Activated T-cell treated with anti-CD3 and anti-CD28 coated beads, Interleukin-2, amount 50 U/mL, for 24 hours (primary cell): Measurements from ENCODE around the gene ZNHIT2.
A peak's percentile ranks its signal among the peaks of the same experiment; 100 is the strongest.

Experiments used
- DNase-seq: peaks from one replicate; pipeline ENCODE4 v3.0.0-alpha.2; 2020
- H3K27ac Mint-ChIP-seq: 2 replicates; pipeline ENCODE4 v1.8.0; 2020; ENCODE audit warnings: mild to moderate bottlenecking, mixed read lengths
- H3K27me3 Mint-ChIP-seq: 2 replicates; pipeline ENCODE4 v1.8.0; 2020; ENCODE audit warnings: mixed read lengths
- H3K36me3 Mint-ChIP-seq: 2 replicates; pipeline ENCODE4 v1.8.0; 2020; ENCODE audit warnings: low read depth, mixed read lengths
- H3K4me1 Mint-ChIP-seq: 2 replicates; pipeline ENCODE4 v1.8.0; 2020; ENCODE audit warnings: low read depth, mixed read lengths
- H3K4me3 Mint-ChIP-seq: 2 replicates; pipeline ENCODE4 v1.8.0; 2020; ENCODE audit warnings: mild to moderate bottlenecking, moderate library complexity, mixed read lengths
- H3K9me3 Mint-ChIP-seq: 2 replicates; pipeline ENCODE4 v1.8.0; 2020; ENCODE audit warnings: mixed read lengths

The ZNHIT2 gene

DNA sequence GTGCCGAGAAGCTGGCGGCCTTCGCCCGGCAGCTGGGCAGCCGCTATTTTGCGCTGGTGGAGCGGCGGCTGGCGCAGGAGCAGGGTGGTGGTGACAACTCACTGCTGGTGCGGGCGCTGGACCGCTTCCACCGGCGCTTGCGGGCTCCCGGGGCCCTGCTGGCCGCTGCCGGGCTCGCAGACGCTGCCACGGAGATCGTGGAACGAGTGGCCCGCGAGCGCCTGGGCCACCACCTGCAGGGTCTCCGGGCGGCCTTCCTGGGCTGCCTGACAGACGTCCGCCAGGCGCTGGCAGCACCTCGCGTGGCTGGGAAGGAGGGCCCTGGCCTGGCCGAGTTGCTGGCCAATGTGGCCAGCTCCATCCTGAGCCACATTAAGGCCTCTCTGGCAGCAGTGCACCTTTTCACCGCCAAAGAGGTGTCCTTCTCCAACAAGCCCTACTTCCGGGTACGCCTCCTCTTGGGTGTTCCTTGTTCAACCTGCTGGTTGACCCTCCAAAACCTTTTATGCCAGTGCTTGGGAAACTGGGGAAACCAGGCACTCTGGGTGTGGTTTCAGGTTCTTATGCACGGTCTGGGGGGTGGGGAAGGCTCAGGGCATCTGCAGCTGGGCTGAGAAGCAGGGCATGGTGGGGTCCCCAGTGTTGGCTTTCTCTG, 8.9 kb downstream of the ZNHIT2 start:
- H3K9me3 Mint-ChIP-seq, result no peaks in the 10 kb centered on the region
- no peaks in the 10 kb centered on the region for H3K27me3 Mint-ChIP-seq
- DNase-seq, result no peak
- peaks cover 66% of the 10 kb centered on the region for H3K36me3 Mint-ChIP-seq
- peaks cover 43% of the 10 kb centered on the region for H3K4me1 Mint-ChIP-seq
- no peak overlapping the region for H3K27ac Mint-ChIP-seq
- H3K4me3 Mint-ChIP-seq, result no peak overlapping the region

DNA sequence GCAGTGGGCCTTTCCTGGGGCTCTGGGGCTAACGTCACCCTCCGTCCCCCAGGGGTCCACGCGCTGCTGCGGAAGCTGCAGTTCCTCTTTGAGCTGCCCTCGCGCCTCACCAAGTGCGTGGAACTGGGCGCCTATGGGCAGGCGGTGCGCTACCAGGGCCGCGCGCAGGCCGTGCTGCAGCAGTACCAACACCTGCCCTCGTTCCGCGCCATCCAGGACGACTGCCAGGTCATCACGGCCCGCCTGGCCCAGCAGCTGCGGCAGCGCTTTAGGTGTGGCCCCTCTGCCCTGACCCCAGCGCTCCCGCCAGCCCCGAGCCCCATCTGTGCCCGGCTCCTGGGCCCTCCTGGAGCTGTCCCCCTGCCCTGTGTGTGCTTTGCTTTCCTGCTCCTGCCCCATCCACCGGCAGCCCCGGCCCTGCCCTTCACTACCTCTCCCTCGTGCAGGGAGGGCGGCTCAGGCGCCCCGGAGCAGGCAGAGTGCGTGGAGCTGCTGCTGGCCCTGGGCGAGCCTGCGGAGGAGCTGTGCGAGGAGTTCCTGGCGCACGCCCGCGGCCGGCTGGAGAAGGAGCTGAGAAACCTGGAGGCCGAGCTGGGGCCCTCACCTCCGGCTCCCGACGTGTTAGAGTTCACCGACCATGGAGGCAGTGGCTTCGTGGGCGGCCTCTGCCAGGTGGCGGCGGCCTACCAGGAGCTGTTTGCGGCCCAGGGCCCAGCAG, 9.6 kb downstream of the ZNHIT2 start:
- no peak overlapping the region for H3K27ac Mint-ChIP-seq
- H3K27me3 Mint-ChIP-seq, result no peaks in the 10 kb centered on the region
- H3K4me3 Mint-ChIP-seq, result no peak overlapping the region
- no peaks in the 10 kb centered on the region for H3K9me3 Mint-ChIP-seq
- H3K36me3 Mint-ChIP-seq, result peaks cover 72% of the 10 kb centered on the region
- DNase-seq, result no peak
- peaks cover 38% of the 10 kb centered on the region for H3K4me1 Mint-ChIP-seq

DNA sequence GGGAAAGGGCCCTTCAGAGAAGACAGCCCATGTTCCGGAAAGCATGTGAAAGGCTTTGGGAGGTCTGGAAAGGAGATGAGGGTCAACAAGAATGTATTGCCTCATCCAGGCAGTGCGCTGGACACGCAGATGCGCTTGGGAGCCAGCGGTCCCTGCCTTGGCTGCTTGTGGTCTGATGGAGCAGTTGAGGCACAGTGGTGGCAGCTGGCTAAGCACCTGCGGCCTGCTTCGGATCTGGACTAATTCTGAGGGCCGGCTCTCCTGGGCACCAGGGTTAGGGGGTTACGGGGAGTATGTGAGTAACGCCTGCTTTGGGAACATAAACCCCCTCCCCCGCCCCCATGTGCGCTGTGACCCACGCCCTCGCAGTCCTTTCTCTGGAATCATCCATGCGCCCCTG, 10.4 kb downstream of the ZNHIT2 start:
- Mint-ChIP-seq H3K27me3 (no peaks in the 10 kb centered on the region), H3K9me3 (no peaks in the 10 kb centered on the region), H3K4me1 (peaks cover 36% of the 10 kb centered on the region), H3K27ac (peak overlapping the region; percentile 16), H3K36me3 (peaks cover 80% of the 10 kb centered on the region), H3K4me3 (no peak overlapping the region)
- no peak for DNase-seq

GRCh38 chr11:65104628-65105027, 12.9 kb downstream of the ZNHIT2 start:
- DNase-seq, result no peak
- H3K36me3 Mint-ChIP-seq, result peaks cover 75% of the 10 kb centered on the region
- H3K9me3 Mint-ChIP-seq, result no peaks in the 10 kb centered on the region
- no peak overlapping the region for H3K4me3 Mint-ChIP-seq
- H3K4me1 Mint-ChIP-seq, result peaks cover 15% of the 10 kb centered on the region
- H3K27ac Mint-ChIP-seq, result peak overlapping the region; percentile 18
- H3K27me3 Mint-ChIP-seq, result no peaks in the 10 kb centered on the region

- H3K4me1 Mint-ChIP-seq, result peaks cover 19% of the 10 kb centered on the region
- peak overlapping the region; percentile 65 for H3K27ac Mint-ChIP-seq
- no peak for DNase-seq
- H3K27me3 Mint-ChIP-seq, result no peaks in the 10 kb centered on the region
- H3K4me3 Mint-ChIP-seq, result no peak overlapping the region
- H3K36me3 Mint-ChIP-seq, result peaks cover 74% of the 10 kb centered on the region
- H3K9me3 Mint-ChIP-seq, result no peaks in the 10 kb centered on the region
Observed at GRCh38 chr11:65103476-65103875, 14.0 kb downstream of the ZNHIT2 start.

DNA sequence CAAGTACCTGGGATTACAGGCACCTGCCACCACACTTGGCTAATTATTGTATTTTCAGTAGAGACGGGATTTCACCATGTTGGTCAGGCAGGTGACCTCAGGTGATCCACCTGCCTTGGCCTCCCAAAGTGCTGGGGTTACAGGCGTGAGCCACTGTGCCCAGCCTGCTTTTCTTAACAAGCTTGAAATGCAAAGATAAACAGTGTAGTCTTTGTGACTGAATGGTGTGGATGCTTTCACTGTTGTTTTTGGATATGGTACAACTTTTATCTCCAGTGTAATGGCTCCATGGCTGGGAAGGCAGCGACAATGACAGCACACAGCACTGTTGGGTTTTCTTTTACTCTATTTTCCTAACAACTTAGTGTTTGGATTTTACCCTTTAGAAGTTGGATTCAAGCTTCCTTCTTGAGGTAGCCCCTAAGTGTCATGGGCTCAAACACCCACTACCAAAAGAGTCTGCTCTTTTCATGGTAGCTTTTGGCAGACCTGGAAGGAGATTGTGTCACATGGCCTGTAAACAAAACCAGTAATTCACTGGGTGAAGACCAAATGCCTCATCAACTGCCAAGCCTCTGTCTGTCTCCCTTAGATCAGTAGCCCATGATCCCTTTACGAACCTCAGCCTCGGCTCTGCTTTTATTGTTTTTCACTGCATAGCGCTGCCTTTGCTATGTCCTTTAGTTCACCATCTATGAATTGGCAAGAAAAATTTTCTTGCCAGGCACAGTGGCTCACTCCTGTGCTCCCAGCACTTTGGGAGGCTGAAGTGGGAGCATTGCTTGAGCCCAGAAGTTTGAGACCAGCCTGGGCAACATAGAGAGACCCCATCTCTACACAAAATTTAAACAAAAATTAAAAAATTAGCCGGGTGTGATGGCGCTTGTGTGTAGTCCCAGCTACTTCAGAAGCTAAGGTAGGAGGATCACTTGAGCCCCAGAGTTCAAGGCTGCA, 15.1 kb downstream of the ZNHIT2 start:
- no peak overlapping the region for H3K4me3 Mint-ChIP-seq
- H3K36me3 Mint-ChIP-seq, result peaks cover 76% of the 10 kb centered on the region
- H3K9me3 Mint-ChIP-seq, result no peaks in the 10 kb centered on the region
- no peak for DNase-seq
- peak overlapping the region; percentile 18 for H3K27ac Mint-ChIP-seq
- peaks cover 24% of the 10 kb centered on the region for H3K4me1 Mint-ChIP-seq
- H3K27me3 Mint-ChIP-seq, result no peaks in the 10 kb centered on the region

- Mint-ChIP-seq H3K27me3 (no peaks in the 10 kb centered on the region), H3K27ac (no peak overlapping the region)
Observed at GRCh38 chr11:65100674-65101350, 16.7 kb downstream of the ZNHIT2 start.

DNA sequence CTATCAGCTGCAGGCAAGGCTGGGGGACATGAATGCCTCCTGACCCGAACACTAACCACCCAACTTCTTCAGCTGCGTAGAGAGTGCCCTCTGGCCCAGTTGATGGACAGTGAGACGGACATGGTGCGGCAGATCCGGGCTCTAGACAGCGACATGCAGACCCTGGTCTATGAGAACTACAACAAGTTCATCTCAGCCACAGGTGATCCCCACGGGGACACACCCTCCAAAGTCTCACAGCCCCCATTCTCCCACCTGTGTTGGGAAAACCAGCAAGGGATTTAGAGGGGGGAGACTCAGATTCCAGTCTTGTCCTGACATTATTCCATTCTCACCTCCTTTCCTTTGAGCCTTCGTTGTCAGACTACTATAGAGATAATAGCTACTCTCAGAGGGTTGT, 20.6 kb downstream of the ZNHIT2 start:
- H3K36me3 Mint-ChIP-seq, result peaks cover 36% of the 10 kb centered on the region
- peak overlapping the region; percentile 96 for H3K27ac Mint-ChIP-seq
- no peak for DNase-seq
- H3K4me3 Mint-ChIP-seq, result peak overlapping the region; percentile 92
- H3K27me3 Mint-ChIP-seq, result no peaks in the 10 kb centered on the region
- H3K4me1 Mint-ChIP-seq, result peaks cover 21% of the 10 kb centered on the region
- no peaks in the 10 kb centered on the region for H3K9me3 Mint-ChIP-seq

More at GRCh38 chr11:65100674-65101350, 16.7 kb downstream of the ZNHIT2 start:
- H3K4me1 Mint-ChIP-seq, result peaks cover 29% of the 10 kb centered on the region
- H3K36me3 Mint-ChIP-seq, result peaks cover 73% of the 10 kb centered on the region
- H3K9me3 Mint-ChIP-seq, result no peaks in the 10 kb centered on the region
- no peak overlapping the region for H3K4me3 Mint-ChIP-seq
- DNase-seq, result no peak

- no peaks in the 10 kb centered on the region for H3K9me3 Mint-ChIP-seq
- peak within 1 kb of the TSS; percentile 92 for H3K4me3 Mint-ChIP-seq
- peak within 1 kb of the TSS; percentile 96 for H3K27ac Mint-ChIP-seq
- peak; percentile 87 for DNase-seq
- H3K36me3 Mint-ChIP-seq, result peaks cover 31% of the 10 kb centered on the region
- H3K27me3 Mint-ChIP-seq, result no peaks in the 10 kb centered on the region
- peaks cover 21% of the 10 kb centered on the region for H3K4me1 Mint-ChIP-seq
Observed at GRCh38 chr11:65095974-65096806, 21.3 kb downstream of the ZNHIT2 start, which contains the start of gene VPS51. VPS51 (plus strand) TSS chr11:65096214; CDS start chr11:65096251, 37 bp downstream.

DNA sequence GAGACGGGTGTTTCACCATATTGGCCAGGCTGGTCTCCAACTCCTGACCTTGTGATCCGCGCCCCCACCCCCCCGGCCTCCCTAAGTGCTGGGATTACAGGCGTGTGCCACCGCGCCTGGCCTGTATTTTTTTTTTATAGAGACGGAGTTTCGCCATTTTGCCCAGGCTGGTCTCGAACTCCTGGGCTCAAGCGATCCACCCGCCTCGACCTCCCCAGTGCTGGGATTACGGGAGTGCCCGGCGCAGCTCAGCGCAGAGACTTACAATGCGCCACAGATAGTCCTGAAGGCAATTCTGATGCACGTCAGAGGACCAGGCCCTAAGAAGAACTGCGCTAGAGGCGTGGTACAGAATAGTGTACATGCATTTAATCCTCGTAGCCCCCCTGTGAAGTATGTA, 22.1 kb downstream of the ZNHIT2 start:
- no peak for DNase-seq
- Mint-ChIP-seq H3K4me3 (peak overlapping the region; percentile 92), H3K27ac (peak overlapping the region; percentile 96), H3K36me3 (peaks cover 30% of the 10 kb centered on the region), H3K27me3 (no peaks in the 10 kb centered on the region), H3K4me1 (peaks cover 21% of the 10 kb centered on the region), H3K9me3 (no peaks in the 10 kb centered on the region)

- H3K27me3 Mint-ChIP-seq, result no peaks in the 10 kb centered on the region
- no peak for DNase-seq
- H3K4me1 Mint-ChIP-seq, result peaks cover 5% of the 10 kb centered on the region
- peak overlapping the region; percentile 19 for H3K27ac Mint-ChIP-seq
- no peak overlapping the region for H3K4me3 Mint-ChIP-seq
- H3K36me3 Mint-ChIP-seq, result peaks cover 44% of the 10 kb centered on the region
- H3K9me3 Mint-ChIP-seq, result no peaks in the 10 kb centered on the region
Observed at GRCh38 chr11:65090628-65091027, 26.9 kb downstream of the ZNHIT2 start.

DNA sequence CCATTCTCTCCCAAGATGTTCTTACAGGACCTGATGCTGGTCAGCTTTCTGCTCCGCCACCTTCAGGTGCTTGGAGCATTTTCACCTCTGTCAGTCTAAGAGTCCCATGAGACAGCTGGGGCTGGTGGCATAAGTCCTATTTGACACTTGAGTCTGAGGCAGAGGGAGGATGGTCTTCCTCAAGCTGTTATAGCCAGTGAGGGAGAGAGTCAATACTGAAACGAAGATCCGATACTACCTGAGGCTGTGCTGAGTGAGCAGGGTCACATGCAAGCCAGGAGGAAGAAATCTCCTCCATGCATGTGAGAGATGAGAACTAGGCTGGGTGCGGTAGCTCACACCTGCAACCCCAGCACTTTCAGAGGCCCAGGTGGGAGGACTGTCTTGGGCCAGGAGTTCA, 27.9 kb downstream of the ZNHIT2 start:
- Mint-ChIP-seq H3K4me1 (peaks cover 13% of the 10 kb centered on the region), H3K27ac (no peak overlapping the region), H3K27me3 (no peaks in the 10 kb centered on the region), H3K9me3 (no peaks in the 10 kb centered on the region), H3K36me3 (peaks cover 51% of the 10 kb centered on the region), H3K4me3 (no peak overlapping the region)
- DNase-seq, result no peak

DNA sequence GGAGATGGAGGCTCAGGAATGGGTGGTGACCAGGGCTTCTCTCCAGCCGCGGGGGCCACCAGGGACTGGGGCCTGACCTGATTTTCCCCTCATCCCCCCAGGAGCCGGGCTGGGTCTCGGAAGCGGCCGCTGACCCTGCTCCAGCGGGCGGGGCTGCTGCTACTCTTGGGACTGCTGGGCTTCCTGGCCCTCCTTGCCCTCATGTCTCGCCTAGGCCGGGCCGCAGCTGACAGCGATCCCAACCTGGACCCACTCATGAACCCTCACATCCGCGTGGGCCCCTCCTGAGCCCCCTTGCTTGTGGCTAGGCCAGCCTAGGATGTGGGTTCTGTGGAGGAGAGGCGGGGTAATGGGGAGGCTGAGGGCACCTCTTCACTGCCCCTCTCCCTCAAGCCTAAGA, 29.7 kb downstream of the ZNHIT2 start:
- no peak for DNase-seq
- H3K4me1 Mint-ChIP-seq, result peaks cover 20% of the 10 kb centered on the region
- no peaks in the 10 kb centered on the region for H3K9me3 Mint-ChIP-seq
- no peaks in the 10 kb centered on the region for H3K27me3 Mint-ChIP-seq
- peaks cover 69% of the 10 kb centered on the region for H3K36me3 Mint-ChIP-seq
- no peak overlapping the region for H3K4me3 Mint-ChIP-seq
- H3K27ac Mint-ChIP-seq, result no peak overlapping the region
